Natural killer cell treated with Interleukin-12 subunit alpha and Interleukin-12 subunit beta and Interleukin-15 and Interleukin-18, amount 100 ng/mL, for 72 hours (primary cell): ENCODE data around the gene FZD2. TPM values are rescaled to one million over a fixed set of nuclear protein-coding genes. Genes with fewer than 3 reads are reported as not detected.
"Not testable (repeated sequence)": the region's sequence is repeated elsewhere in the genome, so short reads cannot be mapped to it uniquely, and the experiment has no call there.

ENCODE experiments used
- ATAC-seq, 2 donors: fragments of 150-1000 bp; cut with Tn5 transposase in 1 of 2; sonication (Bioruptor Pico), chemical (Tn5 transposase) in 1 of 2; 2 replicates each; pipeline ENCODE4 v1.10.0; 2021
- DNase-seq: peaks from one replicate; pipeline ENCODE4 v3.0.0; 2022; ENCODE audit warnings: low spot score
- H3K27ac Mint-ChIP-seq, 2 donors: 1 replicate in 1 of 2; 2 replicates in 1 of 2; pipeline ENCODE4 v1.8.0; 2022; ENCODE audit warnings: mixed read lengths in 2 of 2, mild to moderate bottlenecking in 1 of 2, moderate library complexity in 1 of 2
- H3K27me3 Mint-ChIP-seq, 2 donors: 1 replicate in 1 of 2; 2 replicates in 1 of 2; pipeline ENCODE4 v1.8.0; 2022; ENCODE audit warnings: mixed read lengths in 2 of 2
- H3K36me3 Mint-ChIP-seq: one replicate; pipeline ENCODE4 v1.8.0; 2022; ENCODE audit warnings: mixed read lengths
- H3K4me1 Mint-ChIP-seq, 2 donors: 1 replicate in 1 of 2; 2 replicates in 1 of 2; pipeline ENCODE4 v1.8.0; 2022; ENCODE audit warnings: low read depth in 2 of 2, mixed read lengths in 2 of 2, mild to moderate bottlenecking in 1 of 2
- H3K4me3 Mint-ChIP-seq: one replicate; pipeline ENCODE4 v1.8.0; 2022; ENCODE audit warnings: mixed read lengths
- H3K9me3 Mint-ChIP-seq: 2 replicates; pipeline ENCODE4 v1.8.0; 2022; ENCODE audit warnings: mixed read lengths
- total RNA-seq, 2 donors: library from RNA; stranded (reverse); gene quantifications; one replicate each; pipeline ENCODE4 v1.2.3, GENCODE V29; 2022

Gene FZD2
- total RNA-seq, 2 donors from 2014 or later, result 0.20 TPM; not detected in 1

- no peak for ATAC-seq
- H3K27ac Mint-ChIP-seq, result no peak overlapping the region
Observed at GRCh38 chr17:44578947-44579346, 21.7 kb downstream of the FZD2 start.

GRCh38 chr17:44581868-44582267 lies 24.6 kb downstream of the FZD2 start:
- Mint-ChIP-seq H3K36me3 (no peaks in the 10 kb centered on the region), H3K27ac (no peak overlapping the region), H3K9me3 (no peaks in the 10 kb centered on the region), H3K4me3 (no peak overlapping the region), H3K27me3 (peaks cover 24 to 33% of the 10 kb centered on the region in 2 donors), H3K4me1 (no peaks in the 10 kb centered on the region)
- ATAC-seq (no peak), DNase-seq (peak; percentile 23)

More at GRCh38 chr17:44578947-44579346, 21.7 kb downstream of the FZD2 start:
- Mint-ChIP-seq H3K9me3 (no peaks in the 10 kb centered on the region), H3K27me3 (peaks cover 29 to 50% of the 10 kb centered on the region in 2 donors), H3K4me1 (no peaks in the 10 kb centered on the region), H3K36me3 (no peaks in the 10 kb centered on the region), H3K4me3 (no peak overlapping the region)
- no peak for DNase-seq

- Mint-ChIP-seq H3K36me3 (no peaks in the 10 kb centered on the region), H3K4me3 (no peak overlapping the region), H3K27me3 (peaks cover 16 to 22% of the 10 kb centered on the region in 2 donors), H3K27ac (no peak overlapping the region), H3K4me1 (no peaks in the 10 kb centered on the region), H3K9me3 (no peaks in the 10 kb centered on the region)
- ATAC-seq (no peak), DNase-seq (peak; percentile 44)
Observed at GRCh38 chr17:44584443-44584842, 27.2 kb downstream of the FZD2 start.

GRCh38 chr17:44585315-44585714 lies 28.0 kb downstream of the FZD2 start:
- Mint-ChIP-seq H3K27ac (no peak overlapping the region), H3K27me3 (peaks cover 9 to 13% of the 10 kb centered on the region in 2 donors), H3K4me3 (no peak overlapping the region), H3K9me3 (no peaks in the 10 kb centered on the region), H3K36me3 (no peaks in the 10 kb centered on the region), H3K4me1 (no peaks in the 10 kb centered on the region)
- ATAC-seq (no peak), DNase-seq (peak; percentile 22)

GRCh38 chr17:44587339-44587738 lies 30.1 kb downstream of the FZD2 start:
- Mint-ChIP-seq H3K36me3 (no peaks in the 10 kb centered on the region), H3K9me3 (no peaks in the 10 kb centered on the region), H3K27me3 (peaks cover 0 to 2% of the 10 kb centered on the region in 2 donors), H3K4me3 (no peak overlapping the region), H3K27ac (no peak overlapping the region), H3K4me1 (no peaks in the 10 kb centered on the region)
- ATAC-seq (no peak), DNase-seq (peak; percentile 18)

GRCh38 chr17:44589316-44590071 lies 32.2 kb downstream of the FZD2 start:
- ATAC-seq (no peak), DNase-seq (no peak)
- no peaks in the 10 kb centered on the region for H3K36me3 Mint-ChIP-seq
- no peak overlapping the region for H3K27ac Mint-ChIP-seq
- no peaks in the 10 kb centered on the region for H3K9me3 Mint-ChIP-seq
- H3K4me1 Mint-ChIP-seq, result no peaks in the 10 kb centered on the region
- no peak overlapping the region for H3K4me3 Mint-ChIP-seq
- H3K27me3 Mint-ChIP-seq, result peaks cover 0 to 8% of the 10 kb centered on the region in 2 donors

- H3K36me3 Mint-ChIP-seq, H3K9me3 Mint-ChIP-seq, H3K27ac Mint-ChIP-seq, H3K4me1 Mint-ChIP-seq, ATAC-seq, DNase-seq, H3K27me3 Mint-ChIP-seq, H3K4me3 Mint-ChIP-seq: not testable (repeated sequence)
Observed at GRCh38 chr17:44590072-44590462, 32.8 kb downstream of the FZD2 start.

GRCh38 chr17:44590762-44591161 lies 33.5 kb downstream of the FZD2 start:
- ATAC-seq, DNase-seq, H3K36me3 Mint-ChIP-seq, H3K4me1 Mint-ChIP-seq, H3K4me3 Mint-ChIP-seq, H3K27ac Mint-ChIP-seq, H3K9me3 Mint-ChIP-seq, H3K27me3 Mint-ChIP-seq: not testable (repeated sequence)

- Mint-ChIP-seq H3K4me1 (no peaks in the 10 kb centered on the region), H3K9me3 (no peaks in the 10 kb centered on the region), H3K27me3 (peaks cover 0 to 12% of the 10 kb centered on the region in 2 donors), H3K4me3 (no peak overlapping the region), H3K36me3 (no peaks in the 10 kb centered on the region), H3K27ac (no peak overlapping the region)
- DNase-seq, result no peak
- ATAC-seq, result no peak
Observed at GRCh38 chr17:44591206-44591605, 33.9 kb downstream of the FZD2 start.

- H3K9me3 Mint-ChIP-seq, result no peaks in the 10 kb centered on the region
- no peak overlapping the region for H3K4me3 Mint-ChIP-seq
- no peak for ATAC-seq
- H3K36me3 Mint-ChIP-seq, result no peaks in the 10 kb centered on the region
- no peaks in the 10 kb centered on the region for H3K4me1 Mint-ChIP-seq
- H3K27ac Mint-ChIP-seq, result no peak overlapping the region
- peaks cover 0 to 13% of the 10 kb centered on the region in 2 donors for H3K27me3 Mint-ChIP-seq
- DNase-seq, result no peak
Observed at GRCh38 chr17:44593156-44593555, 35.9 kb downstream of the FZD2 start.

- H3K27ac Mint-ChIP-seq, result no peak overlapping the region
- DNase-seq, result no peak
Observed at GRCh38 chr17:44595216-44595775, 38.0 kb downstream of the FZD2 start.

GRCh38 chr17:44598329-44598728 lies 41.0 kb downstream of the FZD2 start:
- no peak overlapping the region for H3K27ac Mint-ChIP-seq
- no peak overlapping the region for H3K4me3 Mint-ChIP-seq
- peaks cover 9% of the 10 kb centered on the region in 2 donors for H3K27me3 Mint-ChIP-seq
- ATAC-seq (no peak), DNase-seq (no peak)
- no peaks in the 10 kb centered on the region for H3K36me3 Mint-ChIP-seq
- H3K4me1 Mint-ChIP-seq, result no peaks in the 10 kb centered on the region
- H3K9me3 Mint-ChIP-seq, result no peaks in the 10 kb centered on the region

More at GRCh38 chr17:44595216-44595775, 38.0 kb downstream of the FZD2 start:
- no peaks in the 10 kb centered on the region for H3K9me3 Mint-ChIP-seq
- no peak overlapping the region for H3K4me3 Mint-ChIP-seq
- peak in 1 of 2 donors; percentile 30 for ATAC-seq
- H3K36me3 Mint-ChIP-seq, result no peaks in the 10 kb centered on the region
- H3K27me3 Mint-ChIP-seq, result peaks cover 0 to 13% of the 10 kb centered on the region in 2 donors
- H3K4me1 Mint-ChIP-seq, result no peaks in the 10 kb centered on the region

- H3K36me3 Mint-ChIP-seq, result no peaks in the 10 kb centered on the region
- no peaks in the 10 kb centered on the region for H3K4me1 Mint-ChIP-seq
- DNase-seq, result no peak
- H3K27me3 Mint-ChIP-seq, result peaks cover 6 to 9% of the 10 kb centered on the region in 2 donors
- H3K9me3 Mint-ChIP-seq, result no peaks in the 10 kb centered on the region
- no peak overlapping the region for H3K4me3 Mint-ChIP-seq
- H3K27ac Mint-ChIP-seq, result no peak overlapping the region
- no peak for ATAC-seq
Observed at GRCh38 chr17:44598932-44599297, 41.6 kb downstream of the FZD2 start.

GRCh38 chr17:44599298-44600175 lies 42.3 kb downstream of the FZD2 start:
- Mint-ChIP-seq H3K9me3 (no peaks in the 10 kb centered on the region), H3K27ac (no peak overlapping the region), H3K4me1 (no peaks in the 10 kb centered on the region), H3K4me3 (no peak overlapping the region), H3K27me3 (peaks cover 5 to 9% of the 10 kb centered on the region in 2 donors), H3K36me3 (no peaks in the 10 kb centered on the region)
- peak in 1 of 2 donors; percentile 32 for ATAC-seq
- no peak for DNase-seq
